ENCODE measurements around the gene AFG3L2. TPM values are rescaled to one million over a fixed set of nuclear protein-coding genes. Genes with fewer than 3 reads are reported as not detected.

AFG3L2 gene
- total RNA-seq, 6 experiments from 2014 or later = 35.2 to 44.4 (median 39.0) TPM

- peaks cover 16% of the 10 kb centered on the region for H3K27me3 Mint-ChIP-seq (ENCODE audit: insufficient read depth)
- no peaks in the 10 kb centered on the region for H3K9me3 Mint-ChIP-seq
- H3K27ac Mint-ChIP-seq = no peak overlapping the region
- H3K4me1 Mint-ChIP-seq (ENCODE audit: low read depth) = peaks cover 14% of the 10 kb centered on the region
- no peak for TF ChIP-seq CTCF (IDR thresholded peaks at IDR 0.05)
- no peak for DNase-seq
- peaks cover 44% of the 10 kb centered on the region for H3K36me3 Mint-ChIP-seq (ENCODE audit: low read depth)
- H3K4me3 Mint-ChIP-seq = no peak overlapping the region
These were observed 47.8 kb downstream of the AFG3L2 start for GRCh38 chr18:12329125-12329698.

- no peaks in the 10 kb centered on the region for H3K9me3 Mint-ChIP-seq
- peak overlapping the region; percentile 9; the same call in 1 of the 2 replicates for H3K4me3 Mint-ChIP-seq
- peak overlapping the region; percentile 77 for H3K27ac Mint-ChIP-seq
- peaks cover 14% of the 10 kb centered on the region for H3K4me1 Mint-ChIP-seq (ENCODE audit: low read depth)
- peaks cover 16% of the 10 kb centered on the region for H3K27me3 Mint-ChIP-seq (ENCODE audit: insufficient read depth)
- no peak; the same call in none of the 2 replicates for TF ChIP-seq CTCF (IDR thresholded peaks at IDR 0.05)
- DNase-seq = no peak
- H3K36me3 Mint-ChIP-seq (ENCODE audit: low read depth) = peaks cover 44% of the 10 kb centered on the region
These were observed 48.7 kb downstream of the AFG3L2 start for GRCh38 chr18:12328179-12328823.

GRCh38 chr18:12327510-12328178, 49.4 kb downstream of the AFG3L2 start:
- Mint-ChIP-seq H3K27ac (peak overlapping the region; percentile 77), H3K27me3 (ENCODE audit: insufficient read depth) (peaks cover 16% of the 10 kb centered on the region), H3K9me3 (no peaks in the 10 kb centered on the region), H3K4me1 (ENCODE audit: low read depth) (peaks cover 14% of the 10 kb centered on the region), H3K36me3 (ENCODE audit: low read depth) (peaks cover 48% of the 10 kb centered on the region), H3K4me3 (peak overlapping the region; percentile 57; the same call in 1 of the 2 replicates)
- peak; percentile 97 for TF ChIP-seq CTCF (IDR thresholded peaks at IDR 0.05)
- peak; percentile 82 for DNase-seq

GRCh38 chr18:12326711-12327460, 50.1 kb downstream of the AFG3L2 start:
- no peak for DNase-seq
- H3K36me3 Mint-ChIP-seq (ENCODE audit: low read depth) = peaks cover 48% of the 10 kb centered on the region
- peaks cover 16% of the 10 kb centered on the region for H3K27me3 Mint-ChIP-seq (ENCODE audit: insufficient read depth)
- no peaks in the 10 kb centered on the region for H3K9me3 Mint-ChIP-seq
- no peak for TF ChIP-seq CTCF (IDR thresholded peaks at IDR 0.05)
- H3K27ac Mint-ChIP-seq = peak overlapping the region; percentile 77
- peaks cover 14% of the 10 kb centered on the region for H3K4me1 Mint-ChIP-seq (ENCODE audit: low read depth)
- H3K4me3 Mint-ChIP-seq = peak overlapping the region; percentile 57

GRCh38 chr18:12325726-12326245, 51.2 kb downstream of the AFG3L2 start:
- H3K27me3 Mint-ChIP-seq (ENCODE audit: insufficient read depth) = peaks cover 16% of the 10 kb centered on the region
- DNase-seq = no peak
- H3K9me3 Mint-ChIP-seq = no peaks in the 10 kb centered on the region
- peak overlapping the region; percentile 35; the same call in 1 of the 2 replicates for H3K4me3 Mint-ChIP-seq
- TF ChIP-seq CTCF (IDR thresholded peaks at IDR 0.05) = no peak
- peak overlapping the region; percentile 77 for H3K27ac Mint-ChIP-seq
- H3K36me3 Mint-ChIP-seq (ENCODE audit: low read depth) = peaks cover 55% of the 10 kb centered on the region
- peaks cover 22% of the 10 kb centered on the region for H3K4me1 Mint-ChIP-seq (ENCODE audit: low read depth)
